Heart right ventricle (tissue), 16 donors: ENCODE measurements around the gene MAGEB2. TPM values are rescaled to one million over a fixed set of nuclear protein-coding genes. Genes with fewer than 3 reads are reported as not detected.
"Not testable (repeated sequence)": the region's sequence is repeated elsewhere in the genome, so short reads cannot be mapped to it uniquely, and the experiment has no call there.

Experiments
- ATAC-seq, 8 donors: fragments of 200-7000 bp; cut with Tn5 transposase; one replicate each; pipeline ENCODE4 v1.9.1; 2020; ENCODE audit warnings: mild to moderate bottlenecking in 8 of 8, moderate library complexity in 8 of 8, moderate number of reproducible peaks in 1 of 8
- DNase-seq, 2 donors: peaks; one replicate each; pipeline ENCODE4 v3.0.0-alpha.2; 2020
- H3K27ac ChIP-seq, 10 donors: fragments of 200-600 bp; sonication (generic) in 2 of 10; one replicate each; pipeline versions ENCODE4 v1.5.0 to v1.8.0; 2020 to 2022; ENCODE audit warnings: mild to moderate bottlenecking in 3 of 10
- H3K27me3 ChIP-seq, 7 donors: fragments of 200-600 bp; one replicate each; pipeline ENCODE4 v1.8.0; 2021 to 2022; ENCODE audit warnings: mild to moderate bottlenecking in 2 of 7
- H3K36me3 ChIP-seq, 9 donors: fragments of 200-600 bp; sonication (generic) in 1 of 9; one replicate each; pipeline versions ENCODE4 v1.5.0 to v1.8.0; 2020 to 2022; ENCODE audit warnings: mild to moderate bottlenecking in 2 of 9
- H3K4me1 ChIP-seq, 9 donors: fragments of 200-600 bp; sonication (generic) in 1 of 9; one replicate each; pipeline versions ENCODE4 v1.5.0 to v1.8.0; 2020 to 2022; ENCODE audit warnings: mild to moderate bottlenecking in 4 of 9
- H3K4me3 ChIP-seq, 10 donors: fragments of 200-600 bp; sonication (generic) in 2 of 10; one replicate each; pipeline versions ENCODE4 v1.5.0 to v1.8.0; 2020 to 2022; ENCODE audit warnings: mild to moderate bottlenecking in 7 of 10, moderate library complexity in 2 of 10
- H3K9me3 ChIP-seq, 11 donors: fragments of 200-600 bp in 10 of 11; sonication (generic) in 2 of 11; one replicate each; pipeline versions ENCODE4 v1.5.0 to v1.8.0; 2013 to 2022; ENCODE audit warnings: mild to moderate bottlenecking in 2 of 11, control low read depth in 1 of 11, moderate library complexity in 1 of 11
- WGBS, 2 donors: extraction: QIAGEN DNeasy Blood & Tissue Kit; methylation state at CpG; one replicate each; pipeline ENCODE4 v1.1.7; 2013; ENCODE audit warnings: inconsistent platforms in 1 of 2; 5-methylcytosine and 5-hydroxymethylcytosine counted together
- intact Hi-C, 10 donors: fragments of 100-400 bp; cut with DNase I; formaldehyde crosslinking; loops; one replicate each; pipeline versions ENCODE4 v1.11.1 to v1.14.2; 2022
- polyA plus RNA-seq, 2 donors: library from polyadenylated mRNA; stranded (reverse); fragments of 200-250 nt; gene quantifications; one replicate each; pipeline ENCODE4 v1.2.3, GENCODE V29; 2013
- total RNA-seq, 10 donors: library from RNA; stranded (reverse); fragmentation: NEBNext Ultra II Directional in 3 of 10; extraction: Animal tissue kit (Norgen Biotek cat#: 25700) in 3 of 10; gene quantifications; one replicate each; pipeline versions ENCODE4 v1.2.1 to v1.2.4, GENCODE V29; 2021 to 2023
- TF ChIP-seq, protein P1 (sequence below), 9 donors: fragments of 200-600 bp; sonication (generic) in 2 of 9; IDR thresholded peaks; one replicate each; pipeline versions ENCODE4 v1.5.0 to v1.8.0; 2021 to 2022; ENCODE audit warnings: antibody characterized with exemption in 9 of 9, mild to moderate bottlenecking in 5 of 9, moderate library complexity in 1 of 9
- donor health status: Arrhythmogenic right ventricular cardiomyopathy.
- donor health status: ischemic (EF 13 %, LVEDD 7.1; RV severe dilation, severe dysfunction).
- donor health status: healthy with polysubstance abuse.
- donor health status: DM: no; HTN: yes; CAD: no.
- donor health status: DM: no; HTN: no; CAD: no.
- donor health status: ischemic (EF 25% LVEDD 6.9; RV normal size, moderate dysfunction).
- donor health status: ischemic (EF 25% LVEDD 5.7; RV mildly dilated, moderate dysfunction).
- donor health status: healthy.
- donor health status: DM: yes; HTN: yes; CAD: no.
- donor health status: Ischemic cardiomyopathy.
- donor health status: ischemic (EF 35%, LVEDD 5.7; RV mildly dilated, moderate dysfunction).
- donor health status: nonischemic (EF 11% LVEDD 7.7; RV severe dilation, severe dysfunction).
- donor health status: DM: yes; HTN: yes; CAD: no.
- donor health status: PGD.
- donor health status: ischemic (EF 29% LVEDD 5.4; RV normal size, mild dysfunction).
- donor health status: nonischemic (EF 23%, LVEDD 6.1; RV moderate dilation, normal function).

Gene MAGEB2
- total and polyA plus RNA-seq, 12 donors = not detected

DNA sequence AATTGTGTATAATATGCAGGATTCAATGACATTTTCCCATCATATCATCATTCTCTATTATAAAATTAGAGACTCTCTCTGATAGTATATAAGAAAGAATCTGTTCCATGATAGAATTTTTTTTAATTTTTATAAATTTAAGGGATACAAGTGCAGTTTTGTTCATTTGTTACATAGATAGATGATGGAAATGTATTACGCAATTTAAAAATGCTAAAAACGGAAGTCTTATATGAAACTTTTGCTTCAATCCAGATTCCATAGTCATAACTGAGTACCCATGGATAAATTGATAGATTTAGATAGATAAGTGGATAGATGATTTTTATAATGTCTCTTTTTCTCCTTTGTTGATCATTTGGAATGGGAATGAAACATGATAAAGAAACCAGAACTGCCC, 24.9 kb upstream of the MAGEB2 start:
- Histone ChIP-seq H3K36me3 (no peaks in the 10 kb centered on the region), H3K27ac (no peak overlapping the region), H3K4me1 (no peaks in the 10 kb centered on the region), H3K27me3 (peaks cover 0 to 29% (median 0%) of the 10 kb centered on the region in 7 donors), H3K4me3 (no peak overlapping the region), H3K9me3 (no peaks in the 10 kb centered on the region)
- TF ChIP-seq, protein P1, sequence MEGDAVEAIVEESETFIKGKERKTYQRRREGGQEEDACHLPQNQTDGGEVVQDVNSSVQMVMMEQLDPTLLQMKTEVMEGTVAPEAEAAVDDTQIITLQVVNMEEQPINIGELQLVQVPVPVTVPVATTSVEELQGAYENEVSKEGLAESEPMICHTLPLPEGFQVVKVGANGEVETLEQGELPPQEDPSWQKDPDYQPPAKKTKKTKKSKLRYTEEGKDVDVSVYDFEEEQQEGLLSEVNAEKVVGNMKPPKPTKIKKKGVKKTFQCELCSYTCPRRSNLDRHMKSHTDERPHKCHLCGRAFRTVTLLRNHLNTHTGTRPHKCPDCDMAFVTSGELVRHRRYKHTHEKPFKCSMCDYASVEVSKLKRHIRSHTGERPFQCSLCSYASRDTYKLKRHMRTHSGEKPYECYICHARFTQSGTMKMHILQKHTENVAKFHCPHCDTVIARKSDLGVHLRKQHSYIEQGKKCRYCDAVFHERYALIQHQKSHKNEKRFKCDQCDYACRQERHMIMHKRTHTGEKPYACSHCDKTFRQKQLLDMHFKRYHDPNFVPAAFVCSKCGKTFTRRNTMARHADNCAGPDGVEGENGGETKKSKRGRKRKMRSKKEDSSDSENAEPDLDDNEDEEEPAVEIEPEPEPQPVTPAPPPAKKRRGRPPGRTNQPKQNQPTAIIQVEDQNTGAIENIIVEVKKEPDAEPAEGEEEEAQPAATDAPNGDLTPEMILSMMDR (IDR thresholded peaks at IDR 0.05) = no peak
- ATAC-seq (no peak), DNase-seq (no peak)
- intact Hi-C loops = no loop called here
- 89 to 93% methylated on average over 2 of the region's 2 CpGs for WGBS, 2 donors

DNA sequence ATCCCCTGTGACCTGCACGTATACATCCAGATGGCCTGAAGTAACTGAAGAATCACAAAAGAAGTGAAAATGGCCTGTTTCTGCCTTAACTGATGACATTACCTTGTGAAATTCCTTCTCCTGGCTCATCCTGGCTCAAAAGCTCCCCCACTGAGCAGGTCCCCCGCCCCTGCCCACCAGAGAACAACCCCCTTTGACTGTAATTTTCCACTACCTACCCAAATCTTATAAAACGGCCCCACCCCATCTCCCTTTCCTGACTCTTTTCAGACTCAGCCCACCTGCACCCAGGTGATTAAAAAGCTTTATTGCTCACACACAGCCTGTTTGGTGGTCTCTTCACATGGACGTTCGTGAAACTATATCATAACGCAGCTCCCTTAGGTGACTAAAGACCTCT, 21.5 kb upstream of the MAGEB2 start:
- H3K4me1 ChIP-seq, H3K4me3 ChIP-seq, H3K36me3 ChIP-seq, intact Hi-C loops, DNase-seq, ATAC-seq, H3K27ac ChIP-seq, H3K9me3 ChIP-seq: not testable (repeated sequence)
- H3K27me3 ChIP-seq = peaks cover 0 to 24% (median 0%) of the 10 kb centered on the region in 7 donors
- WGBS, 2 donors = 60 to 80% methylated on average over 5 to 6 of the region's 6 CpGs

DNA sequence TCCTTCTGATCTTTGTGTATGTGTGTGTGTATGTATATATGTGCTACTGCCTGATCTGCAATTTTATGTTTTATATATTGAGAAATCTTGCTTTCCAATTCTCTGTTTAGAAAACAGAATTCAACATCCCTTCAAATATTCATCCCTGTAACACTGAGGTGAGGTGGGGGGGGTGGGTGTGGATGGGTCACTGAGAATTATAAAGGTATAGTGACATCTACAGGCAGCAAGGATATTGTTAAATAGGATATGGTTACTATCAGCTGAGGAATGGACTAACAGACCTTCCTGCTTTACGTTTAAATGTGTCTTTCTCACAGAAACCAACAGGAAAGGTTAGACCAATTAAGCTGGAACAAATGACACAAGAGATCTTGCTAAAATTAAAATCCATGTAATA, 19.0 kb upstream of the MAGEB2 start:
- 4 to 8% methylated on average over 1 of the region's 1 CpG for WGBS, 2 donors
- TF ChIP-seq, protein P1 (IDR thresholded peaks at IDR 0.05) = no peak
- DNase-seq (no peak), ATAC-seq (no peak)
- Histone ChIP-seq H3K27me3 (peaks cover 0 to 12% (median 0%) of the 10 kb centered on the region in 7 donors), H3K27ac (no peak overlapping the region), H3K36me3 (no peaks in the 10 kb centered on the region), H3K4me1 (no peaks in the 10 kb centered on the region), H3K9me3 (no peaks in the 10 kb centered on the region), H3K4me3 (no peak overlapping the region)
- intact Hi-C loops = no loop called here

DNA sequence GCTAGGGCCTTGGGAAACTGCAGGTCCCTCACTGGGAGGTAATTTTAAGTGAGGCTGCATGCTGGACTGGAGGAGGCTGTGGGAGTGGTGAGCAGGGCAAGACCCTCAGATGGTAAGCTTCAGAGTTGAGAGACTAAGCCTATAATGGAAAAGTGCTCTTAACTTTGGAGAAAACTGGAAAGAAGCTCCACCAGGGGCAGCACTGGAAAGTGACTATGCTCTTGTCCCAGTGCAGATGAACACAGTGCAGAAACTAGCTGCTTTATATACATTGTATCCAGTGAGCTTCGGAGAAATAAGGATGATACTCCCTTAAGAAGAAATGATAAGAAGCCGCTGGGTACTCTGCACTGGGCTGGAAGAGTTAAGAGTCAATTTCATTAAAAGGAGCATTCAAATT, 3.2 kb upstream of the MAGEB2 start:
- Histone ChIP-seq H3K27me3 (peaks cover 0 to 7% (median 0%) of the 10 kb centered on the region in 7 donors), H3K4me1 (no peaks in the 10 kb centered on the region), H3K4me3 (no peak overlapping the region), H3K9me3 (no peaks in the 10 kb centered on the region), H3K36me3 (no peaks in the 10 kb centered on the region), H3K27ac (no peak overlapping the region)
- no peak for ATAC-seq
- DNase-seq = no peak
- TF ChIP-seq, protein P1 (IDR thresholded peaks at IDR 0.05) = no peak
- intact Hi-C loops = no loop called here
- WGBS, 2 donors = 79 to 83% methylated on average over 2 of the region's 2 CpGs

DNA sequence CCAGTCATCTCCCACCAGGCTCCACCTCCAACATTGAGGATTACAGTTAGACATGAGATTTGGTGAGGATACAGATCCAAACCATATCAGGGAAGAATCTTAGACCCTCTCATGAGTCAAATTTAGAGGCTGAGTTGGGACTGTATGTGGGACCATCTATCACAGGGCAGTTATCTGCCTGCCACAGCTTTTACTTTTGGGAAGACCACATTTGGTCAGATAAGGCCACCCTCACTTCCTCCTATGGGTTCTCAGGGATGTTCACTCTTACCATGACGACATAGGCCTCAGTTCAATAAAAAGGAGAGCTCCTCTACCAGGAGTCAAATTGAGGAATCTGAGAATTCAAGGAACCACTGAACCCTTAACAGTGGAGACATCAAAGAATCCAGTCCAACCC, 2.1 kb downstream of the MAGEB2 start:
- ATAC-seq = no peak

More for the DNA sequence above, 2.1 kb downstream of the MAGEB2 start:
- no peak for DNase-seq
- Histone ChIP-seq H3K9me3 (no peaks in the 10 kb centered on the region), H3K4me3 (no peak overlapping the region), H3K36me3 (no peaks in the 10 kb centered on the region), H3K4me1 (no peaks in the 10 kb centered on the region), H3K27me3 (peaks cover 0 to 5% (median 0%) of the 10 kb centered on the region in 7 donors), H3K27ac (no peak overlapping the region)
- TF ChIP-seq, protein P1 (IDR thresholded peaks at IDR 0.05) = no peak
- intact Hi-C loops = no loop called here
- WGBS, 2 donors = 56 to 64% methylated on average over 1 of the region's 1 CpG
